CD4-positive, alpha-beta T cell treated with Interleukin-15 for 1 hour (primary cell): ENCODE data around the gene NOM1.

Experiments used
- DNase-seq: peaks from one replicate; pipeline ENCODE4 v3.0.0-alpha.2; 2020

The NOM1 gene

GRCh38 chr7:157017603-157018327 lies 68.3 kb downstream of the NOM1 start:
- no peak for DNase-seq

DNA sequence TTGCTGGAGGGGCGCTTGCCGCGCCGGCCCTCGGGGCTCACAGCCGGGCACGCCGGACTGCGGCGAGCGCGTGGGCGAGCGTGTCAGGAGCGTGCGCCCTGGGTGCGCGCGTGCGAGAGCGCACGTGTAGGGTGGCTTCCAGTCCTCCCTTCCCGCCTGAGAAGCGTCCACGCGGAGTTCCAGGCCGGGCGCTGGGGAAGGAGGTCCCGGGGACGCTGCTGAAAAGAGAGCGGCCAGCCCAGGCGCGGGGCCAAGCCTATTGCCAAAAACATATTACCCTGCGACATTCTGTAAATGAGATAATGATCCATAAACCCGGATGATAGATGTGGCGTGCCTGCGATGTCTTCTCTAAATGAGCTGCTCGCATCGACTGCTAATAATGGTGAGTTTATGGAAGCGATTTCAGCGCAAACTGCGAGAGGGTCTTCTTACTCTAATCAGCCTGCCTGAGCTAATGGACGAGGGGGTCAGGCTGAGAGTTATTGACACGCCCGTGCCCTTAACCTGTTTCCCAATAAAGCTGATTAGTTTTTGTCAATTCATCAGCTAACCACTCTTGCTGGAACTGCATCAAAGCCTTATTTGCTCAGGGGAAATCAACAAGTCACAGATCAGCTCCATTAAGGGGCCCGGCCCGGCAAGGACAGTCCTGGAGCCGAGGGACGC lies 69.0 kb downstream of the NOM1 start:
- no peak for DNase-seq

DNA sequence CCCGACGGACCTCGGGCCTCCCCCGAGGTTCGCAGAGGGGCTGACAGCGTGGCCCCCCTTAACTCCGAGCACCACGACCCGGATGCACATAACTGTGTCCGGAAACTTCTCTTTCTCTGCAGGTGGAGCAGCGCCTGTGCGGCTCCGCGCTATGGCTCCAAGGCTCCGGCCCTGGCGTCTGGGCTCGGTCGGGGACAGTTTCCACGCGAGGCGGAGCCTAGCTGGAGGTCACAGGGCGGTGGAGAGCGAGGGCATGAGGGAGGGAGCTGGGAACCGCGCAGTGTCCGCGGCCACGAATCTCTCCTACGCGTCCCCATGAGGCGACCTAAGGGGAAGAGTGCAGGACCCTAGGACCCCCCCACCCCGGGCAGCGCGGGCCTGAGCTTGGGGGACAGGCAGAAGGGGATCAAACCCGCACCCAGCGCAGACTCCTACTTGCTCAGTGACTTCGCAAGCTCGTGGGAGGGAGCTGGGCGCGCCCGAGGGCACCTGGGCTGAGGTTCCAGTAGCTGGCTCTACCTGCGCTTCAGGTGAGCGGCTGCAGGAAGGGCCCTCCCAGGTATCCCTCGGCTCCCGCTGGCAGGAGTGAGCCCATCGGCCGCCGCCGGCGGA lies 69.6 kb downstream of the NOM1 start:
- no peak for DNase-seq

GRCh38 chr7:157019718-157020451 lies 70.4 kb downstream of the NOM1 start:
- no peak for DNase-seq

GRCh38 chr7:157020514-157021070 lies 71.1 kb downstream of the NOM1 start:
- DNase-seq = no peak

GRCh38 chr7:157021071-157021870 lies 71.8 kb downstream of the NOM1 start:
- no peak for DNase-seq

DNA sequence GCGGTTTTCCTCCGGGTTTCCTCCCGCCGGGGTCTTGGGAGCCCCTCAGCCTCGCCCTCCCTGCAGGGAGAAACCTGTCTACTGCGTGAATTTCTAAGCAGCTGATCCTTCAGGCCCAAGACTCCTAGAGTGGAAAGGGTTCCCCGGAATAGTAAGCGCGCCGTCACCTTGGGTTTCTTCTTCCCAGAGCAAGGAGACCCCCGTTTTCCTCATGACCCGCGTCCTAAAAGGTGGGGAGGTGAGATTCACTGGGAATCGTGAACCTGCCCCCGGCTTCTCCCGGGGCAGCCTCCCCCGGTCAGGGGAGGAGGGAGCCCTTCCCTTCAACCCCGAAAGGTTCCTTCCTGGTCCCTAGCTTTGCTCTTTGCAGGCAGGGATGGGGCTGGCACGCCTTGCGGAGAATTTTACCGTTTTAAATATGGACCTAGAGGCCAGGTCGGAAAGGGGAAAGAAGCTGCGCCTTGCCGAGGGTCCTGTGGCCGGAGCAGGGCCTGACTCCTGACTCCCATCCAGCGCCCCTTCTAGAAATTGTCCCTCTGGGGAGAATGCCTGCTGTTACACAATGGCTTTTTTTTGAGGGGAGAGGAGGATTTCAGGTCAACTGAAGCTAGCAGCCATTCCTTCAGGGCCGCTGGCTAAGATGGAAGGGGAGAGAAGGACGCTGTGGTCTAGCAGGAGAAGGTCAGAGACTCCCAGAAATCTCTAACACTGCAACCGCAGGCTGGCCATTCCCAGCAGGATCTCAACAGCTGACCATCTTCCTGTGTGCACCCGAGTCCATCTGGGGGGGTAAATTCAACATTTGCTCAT lies 72.6 kb downstream of the NOM1 start:
- DNase-seq = no peak
